GM10248 (cell line): ENCODE data around the gene ALOX15B.
A peak's percentile ranks its signal among the peaks of the same experiment; 100 is the strongest.

Experiments used
- CTCF ChIA-PET: fragments of 300-600 bp; sonication (Branson Sonifier 250); formaldehyde crosslinking; extraction: SDS; loops from one replicate; lab custom pipeline; 2021; ENCODE audit warnings: antibody characterized with exemption; lab: Yijun Ruan, JAX
- POLR2A ChIA-PET: fragments of 350-650 bp; sonication (Branson Sonifier 250); formaldehyde crosslinking; extraction: SDS; loops from one replicate; lab custom pipeline; 2020; ENCODE audit warnings: antibody characterized with exemption; lab: Yijun Ruan, JAX
- DNase-seq: peaks from one replicate; pipeline ENCODE4 v3.0.0; 2012; ENCODE audit errors: extremely low spot score
- TF ChIP-seq, protein P1 (sequence below): IDR thresholded peaks from 2 replicates; pipeline ENCODE4 v1.5.1; 2012; ENCODE audit warnings: mild to moderate bottlenecking, low read depth; ENCODE audit errors: extremely low read depth, missing control alignments, control extremely low read depth

Gene ALOX15B

DNA sequence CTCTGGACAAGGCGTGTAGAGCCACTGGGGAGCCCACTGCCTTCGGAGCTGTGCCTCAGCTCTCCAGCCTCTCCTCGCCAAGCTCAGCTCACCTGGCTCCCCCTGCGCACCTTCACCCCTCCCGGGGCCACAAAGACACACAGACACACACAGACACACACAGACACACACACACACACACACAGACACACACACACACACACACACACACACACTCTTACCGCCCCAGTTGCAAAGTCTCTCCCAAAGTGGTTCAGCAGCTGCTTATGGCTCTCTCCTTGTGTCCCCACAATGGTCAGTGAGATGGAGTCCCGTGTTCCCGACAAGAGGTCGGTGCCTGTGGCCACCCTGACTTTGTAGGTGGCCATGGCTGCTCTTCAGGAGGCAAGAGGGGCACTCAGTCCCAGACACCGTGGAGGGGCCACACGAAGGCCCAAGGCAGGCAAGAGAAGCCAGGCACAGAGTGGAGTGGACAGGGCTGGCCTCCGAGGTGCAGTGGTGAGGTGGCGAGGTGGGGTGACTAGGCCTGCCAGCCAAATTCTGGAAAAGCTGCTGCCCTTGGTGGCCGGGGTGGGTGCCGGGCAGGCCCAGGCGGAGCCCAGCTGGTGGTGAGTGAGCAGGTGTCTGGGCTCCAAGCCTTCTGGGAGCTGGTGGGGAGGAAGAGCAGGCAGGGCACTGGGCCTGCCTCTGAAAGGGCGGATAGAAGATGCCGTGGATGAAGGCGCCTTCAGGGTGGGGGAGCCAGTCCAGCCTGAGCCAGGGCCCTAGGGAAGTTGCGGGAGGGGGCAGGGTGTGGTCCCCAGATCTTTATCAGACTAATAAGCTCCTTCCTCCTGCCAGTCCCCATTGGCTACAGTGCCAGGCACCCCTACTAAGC lies 48.5 kb downstream of the ALOX15B start, which contains the start of gene ALOX12B:
TSS of gene ALOX12B (minus strand) at position 642 of the 877 bp plus-strand sequence. CDS start at position 368, 274 bp downstream.
- TF ChIP-seq, protein P1, sequence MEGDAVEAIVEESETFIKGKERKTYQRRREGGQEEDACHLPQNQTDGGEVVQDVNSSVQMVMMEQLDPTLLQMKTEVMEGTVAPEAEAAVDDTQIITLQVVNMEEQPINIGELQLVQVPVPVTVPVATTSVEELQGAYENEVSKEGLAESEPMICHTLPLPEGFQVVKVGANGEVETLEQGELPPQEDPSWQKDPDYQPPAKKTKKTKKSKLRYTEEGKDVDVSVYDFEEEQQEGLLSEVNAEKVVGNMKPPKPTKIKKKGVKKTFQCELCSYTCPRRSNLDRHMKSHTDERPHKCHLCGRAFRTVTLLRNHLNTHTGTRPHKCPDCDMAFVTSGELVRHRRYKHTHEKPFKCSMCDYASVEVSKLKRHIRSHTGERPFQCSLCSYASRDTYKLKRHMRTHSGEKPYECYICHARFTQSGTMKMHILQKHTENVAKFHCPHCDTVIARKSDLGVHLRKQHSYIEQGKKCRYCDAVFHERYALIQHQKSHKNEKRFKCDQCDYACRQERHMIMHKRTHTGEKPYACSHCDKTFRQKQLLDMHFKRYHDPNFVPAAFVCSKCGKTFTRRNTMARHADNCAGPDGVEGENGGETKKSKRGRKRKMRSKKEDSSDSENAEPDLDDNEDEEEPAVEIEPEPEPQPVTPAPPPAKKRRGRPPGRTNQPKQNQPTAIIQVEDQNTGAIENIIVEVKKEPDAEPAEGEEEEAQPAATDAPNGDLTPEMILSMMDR: no peak
- CTCF ChIA-PET: interaction anchor here (0.7 to 13.4 kb wide), 7 partner anchors 11 to 214 kb away, joined by 3 to 261 read pairs (median 32); partner anchors contain the start of gene ALOXE3
- DNase-seq: no peak
- POLR2A ChIA-PET: no interaction called here

DNA sequence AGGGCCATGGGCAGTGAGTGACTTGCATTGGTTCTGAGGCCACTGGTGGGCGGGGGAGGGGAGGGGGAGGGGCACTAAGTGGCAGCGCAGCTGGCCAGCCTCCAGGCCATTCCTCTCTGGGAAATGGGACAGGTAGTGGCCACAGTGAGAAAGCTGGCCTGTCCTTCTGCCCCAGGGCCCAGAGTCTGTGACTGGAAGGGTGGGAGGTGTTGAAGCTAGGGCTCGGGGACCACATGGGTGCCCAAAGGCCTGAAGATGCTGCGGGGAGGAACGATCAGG lies 49.0 kb downstream of the ALOX15B start:
- TF ChIP-seq, protein P1: no peak
- POLR2A ChIA-PET: interaction anchor here (0.7 kb wide), 1 partner anchor 207 kb away, joined by 7 read pairs; the partner anchor contains the start of gene SLC25A35
- no peak for DNase-seq
- CTCF ChIA-PET: interaction anchor here (1.3 to 13.4 kb wide), 5 partner anchors 11 to 30 kb away, joined by 4 to 261 read pairs (median 103); partner anchors contain the start of gene ALOXE3

DNA sequence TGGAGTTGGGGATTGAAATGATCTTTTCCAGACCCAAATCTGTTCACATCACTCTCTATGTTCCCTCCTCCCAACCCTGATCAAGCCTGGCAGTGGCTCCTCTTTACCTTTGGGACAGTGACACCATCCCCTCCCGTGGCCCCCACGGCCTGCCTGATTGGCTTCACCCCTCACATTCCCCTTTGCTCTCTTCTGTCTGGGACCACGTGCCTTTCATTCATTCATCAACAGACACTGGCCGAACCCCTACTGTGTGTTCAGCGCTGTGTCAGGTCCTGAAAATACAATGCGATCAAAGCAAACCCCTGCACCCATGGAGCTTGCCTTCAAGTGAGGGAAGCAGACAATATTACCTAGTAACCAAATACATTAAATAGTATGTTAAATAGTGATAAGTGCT lies 50.9 kb downstream of the ALOX15B start:
- DNase-seq: no peak
- TF ChIP-seq, protein P1: no peak
- ChIA-PET CTCF (interaction anchor here (1.2 to 13.4 kb wide), 5 partner anchors 15 to 100 kb away, joined by 6 to 261 read pairs (median 107); partner anchors contain the start of gene ALOXE3), POLR2A (no interaction called here)

DNA sequence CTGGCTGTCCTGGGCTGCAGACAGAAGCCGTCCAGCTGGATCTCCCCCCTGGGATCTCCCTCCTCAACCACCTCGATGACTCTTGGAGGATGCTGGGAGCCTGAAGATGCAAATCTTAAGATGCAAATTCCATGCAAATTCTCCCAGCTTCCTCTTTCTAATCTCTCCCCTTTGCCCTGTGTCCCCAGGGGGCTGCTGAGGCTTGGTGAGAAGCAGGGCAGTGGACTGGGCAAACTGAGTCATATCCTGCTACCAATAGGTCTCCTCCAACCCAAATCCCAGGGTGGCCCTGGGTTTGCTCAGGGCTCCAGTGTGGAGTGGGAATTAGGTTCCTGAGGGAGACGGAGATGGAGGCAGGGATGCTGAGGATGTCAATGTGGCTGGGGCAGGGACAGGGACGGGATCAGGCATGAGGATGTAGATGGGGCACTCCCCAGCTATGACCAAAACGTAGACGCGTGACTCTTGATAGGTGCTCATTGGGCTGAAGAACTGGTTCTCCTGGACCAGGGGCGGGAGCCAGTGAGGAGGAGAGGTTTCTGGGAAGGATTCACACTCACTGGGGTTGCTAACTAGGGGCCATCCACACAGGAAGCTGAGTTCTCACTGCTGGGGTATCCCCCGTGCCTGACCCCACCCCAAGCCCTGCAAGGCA lies 52.3 kb downstream of the ALOX15B start:
- TF ChIP-seq, protein P1: no peak
- ChIA-PET CTCF (interaction anchor here (0.8 to 13.4 kb wide), 8 partner anchors 9 to 347 kb away, joined by 3 to 261 read pairs (median 54); partner anchors contain the start of gene ALOXE3), POLR2A (no interaction called here)
- peak; percentile 70 for DNase-seq

DNA sequence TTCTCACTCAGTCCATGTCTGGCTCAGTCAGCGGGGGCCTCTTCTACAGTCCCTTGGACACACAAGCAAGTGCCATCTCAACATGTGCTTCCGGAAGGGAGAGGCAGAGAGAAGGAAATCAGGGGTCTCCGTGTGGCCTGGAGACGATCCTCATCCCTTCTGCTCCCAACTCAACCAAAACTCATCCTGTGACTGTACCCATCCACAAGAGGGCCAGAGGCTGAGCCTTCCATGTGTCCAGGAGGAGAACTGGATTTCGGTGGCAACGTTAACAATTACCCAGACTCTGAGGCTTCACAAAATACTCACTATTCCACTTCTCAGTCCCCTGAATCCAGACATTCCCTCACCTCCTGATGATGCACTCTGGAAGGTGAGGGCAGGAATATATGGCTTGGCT lies 56.5 kb downstream of the ALOX15B start:
- POLR2A ChIA-PET: no interaction called here
- TF ChIP-seq, protein P1: no peak
- DNase-seq: no peak
- CTCF ChIA-PET: interaction anchor here (1.2 to 13.4 kb wide), 8 partner anchors 9 to 200 kb away, joined by 3 to 261 read pairs (median 65); partner anchors contain the start of genes ALOXE3 and SLC25A35

DNA sequence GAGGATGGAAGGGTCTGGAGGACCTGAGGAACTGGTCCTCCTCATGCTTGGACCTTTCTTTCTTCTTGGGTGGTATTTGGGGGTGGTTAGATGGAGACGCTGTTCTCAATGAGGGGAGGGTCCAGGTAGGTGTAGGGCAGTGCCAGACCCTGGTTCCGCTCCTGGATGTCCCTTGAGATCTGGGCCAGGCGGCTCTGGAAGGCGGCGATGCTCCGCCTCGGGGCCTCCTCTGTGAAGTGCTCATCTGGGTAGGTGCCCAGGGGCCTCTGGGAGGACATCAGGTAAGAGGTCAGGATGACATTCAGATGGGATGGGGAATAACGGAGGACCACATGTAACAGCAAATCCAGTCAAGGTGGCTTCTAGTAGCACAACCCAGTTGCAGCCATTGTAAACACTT lies 57.7 kb downstream of the ALOX15B start:
- no peak for DNase-seq
- TF ChIP-seq, protein P1: no peak
- ChIA-PET CTCF (interaction anchor here (1.0 to 1.2 kb wide), 2 partner anchors 14 to 23 kb away, joined by 3 to 11 read pairs; no protein-coding TSS in a partner anchor), POLR2A (no interaction called here)
